Measurements from ENCODE around the gene PEAR1.

Gene PEAR1

GRCh38 chr1:156893048-156893953, at the start of gene PEAR1:
Gene PEAR1 (plus strand): TSS chr1:156893718. CDS start chr1:156903927, 10,209 bp downstream.
- no peak for DNase-seq (ENCODE audit: low spot score)

GRCh38 chr1:156844102-156844501, 49.4 kb upstream of the PEAR1 start:
- no peak for DNase-seq (ENCODE audit: low spot score)

GRCh38 chr1:156844638-156845037, 48.9 kb upstream of the PEAR1 start:
- no peak for DNase-seq (ENCODE audit: low spot score)

- peak; percentile 46 for DNase-seq (ENCODE audit: low spot score)
Measured at GRCh38 chr1:156845055-156845952, 48.2 kb upstream of the PEAR1 start.

GRCh38 chr1:156845953-156846545, 47.5 kb upstream of the PEAR1 start:
- DNase-seq (ENCODE audit: low spot score) = no peak

- no peak for DNase-seq (ENCODE audit: low spot score)
Measured at GRCh38 chr1:156846643-156847042, 46.9 kb upstream of the PEAR1 start.

- DNase-seq (ENCODE audit: low spot score) = no peak
Measured at GRCh38 chr1:156847591-156848460, 45.7 kb upstream of the PEAR1 start.

- no peak for DNase-seq (ENCODE audit: low spot score)
Measured at GRCh38 chr1:156848461-156849150, 44.9 kb upstream of the PEAR1 start.

- DNase-seq (ENCODE audit: low spot score) = no peak
Measured at GRCh38 chr1:156849151-156849496, 44.4 kb upstream of the PEAR1 start.

GRCh38 chr1:156851779-156852417, 41.6 kb upstream of the PEAR1 start:
- DNase-seq (ENCODE audit: low spot score) = no peak

GRCh38 chr1:156852418-156852874, 41.1 kb upstream of the PEAR1 start:
- DNase-seq (ENCODE audit: low spot score) = no peak

GRCh38 chr1:156853761-156854160, 39.8 kb upstream of the PEAR1 start:
- DNase-seq (ENCODE audit: low spot score) = no peak

GRCh38 chr1:156854634-156855033, 38.9 kb upstream of the PEAR1 start:
- DNase-seq (ENCODE audit: low spot score) = peak; percentile 40

GRCh38 chr1:156856282-156856785, 37.2 kb upstream of the PEAR1 start:
- DNase-seq (ENCODE audit: low spot score) = no peak

GRCh38 chr1:156857532-156857931, 36.0 kb upstream of the PEAR1 start:
- no peak for DNase-seq (ENCODE audit: low spot score)

- no peak for DNase-seq (ENCODE audit: low spot score)
Measured at GRCh38 chr1:156858555-156858956, 35.0 kb upstream of the PEAR1 start.

GRCh38 chr1:156858959-156859522, 34.5 kb upstream of the PEAR1 start, which contains the start of gene INSRR:
Gene INSRR (minus strand): TSS chr1:156859117. CDS start chr1:156858621, 496 bp downstream.
- no peak for DNase-seq (ENCODE audit: low spot score)

GRCh38 chr1:156859523-156860112, 33.9 kb upstream of the PEAR1 start:
- no peak for DNase-seq (ENCODE audit: low spot score)

GRCh38 chr1:156860113-156860627, 33.3 kb upstream of the PEAR1 start:
- DNase-seq (ENCODE audit: low spot score) = peak; percentile 81

Data from NAMALWA (cell line).